DMS 273 treated with DMSO at 0.1 percent for 48 hours (cell line): Measurements from ENCODE around the gene CDHR1.

Source experiments
- DNase-seq: peaks from one replicate; lab custom pipeline; 2025; lab: John Stamatoyannopoulos, UW

The CDHR1 gene

DNA sequence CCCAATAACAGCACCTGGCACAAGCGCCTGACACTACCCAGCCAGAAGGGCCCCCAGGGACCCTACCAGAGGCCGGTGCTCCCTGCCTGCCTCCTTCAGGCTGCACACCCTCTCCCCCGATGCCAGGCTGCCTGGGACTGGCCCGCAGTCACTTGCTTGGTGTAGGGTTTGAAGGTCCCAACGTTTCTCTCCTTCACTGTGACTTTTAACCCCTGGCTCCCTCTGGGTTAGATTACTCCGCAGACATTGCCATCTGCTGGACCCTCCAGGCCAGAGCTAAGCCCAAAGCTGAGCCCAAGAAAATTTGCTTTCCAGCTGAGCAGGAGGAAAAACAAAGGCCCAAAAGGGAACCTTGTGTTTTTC, 6.9 kb downstream of the CDHR1 start:
- no peak for DNase-seq

DNA sequence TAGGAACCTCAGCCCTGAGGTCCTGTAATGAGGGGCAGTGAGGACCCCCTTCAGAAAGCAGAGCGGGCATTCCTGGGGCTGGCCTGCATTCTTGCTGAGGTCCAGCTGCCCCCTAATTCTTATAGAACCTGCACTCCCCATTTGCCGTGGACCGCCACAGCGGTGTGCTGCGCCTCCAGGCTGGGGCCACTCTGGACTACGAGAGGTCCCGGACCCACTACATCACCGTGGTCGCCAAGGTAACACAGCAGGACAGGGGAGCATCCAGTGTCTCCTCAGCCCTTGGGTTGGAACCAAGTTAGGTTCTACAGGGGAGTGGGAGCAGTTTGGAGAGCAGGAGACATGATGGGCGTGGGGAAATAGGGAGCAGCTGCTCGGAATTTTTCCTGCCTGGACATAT, 7.3 kb downstream of the CDHR1 start:
- no peak for DNase-seq

DNA sequence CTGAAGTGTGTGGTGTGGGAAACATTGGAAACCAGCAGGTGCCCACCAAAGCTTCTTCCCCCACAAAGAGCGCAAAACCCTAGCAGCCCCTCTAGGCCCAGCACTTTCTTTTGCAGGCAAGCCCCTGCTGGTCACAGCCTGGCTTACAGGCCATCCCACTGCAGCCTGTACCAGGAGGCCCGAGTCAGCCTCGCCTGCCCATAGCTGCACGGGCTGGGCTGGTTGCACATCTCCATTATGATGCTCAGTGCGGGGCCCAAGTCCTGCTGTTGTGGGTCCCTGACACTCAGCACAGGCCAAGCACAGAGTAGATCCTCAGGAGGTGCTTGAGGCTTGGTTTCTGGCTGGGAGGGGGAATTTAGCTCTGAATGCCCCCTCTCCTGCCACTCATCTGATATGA, 8.0 kb downstream of the CDHR1 start:
- no peak for DNase-seq

DNA sequence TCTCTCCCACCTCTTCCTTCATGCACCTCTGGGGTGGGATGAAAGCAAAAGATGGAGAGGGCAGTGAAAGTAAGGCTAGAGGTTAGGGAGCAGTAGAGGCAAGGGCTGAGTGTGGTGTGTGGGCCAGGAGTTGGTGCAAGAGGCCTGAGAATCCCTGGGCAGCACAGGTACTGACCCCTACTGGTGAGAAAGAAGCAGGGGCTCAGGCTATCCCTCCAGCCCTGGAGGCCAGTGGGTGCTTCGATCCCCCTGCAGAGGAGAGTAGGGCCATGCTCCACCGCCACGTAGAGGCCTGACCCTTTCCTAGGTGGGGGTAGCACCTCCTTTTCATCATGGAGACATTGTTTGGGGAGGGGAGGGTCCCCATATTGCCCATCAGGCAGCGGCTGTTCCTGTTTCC, 9.8 kb downstream of the CDHR1 start:
- DNase-seq, result no peak

DNA sequence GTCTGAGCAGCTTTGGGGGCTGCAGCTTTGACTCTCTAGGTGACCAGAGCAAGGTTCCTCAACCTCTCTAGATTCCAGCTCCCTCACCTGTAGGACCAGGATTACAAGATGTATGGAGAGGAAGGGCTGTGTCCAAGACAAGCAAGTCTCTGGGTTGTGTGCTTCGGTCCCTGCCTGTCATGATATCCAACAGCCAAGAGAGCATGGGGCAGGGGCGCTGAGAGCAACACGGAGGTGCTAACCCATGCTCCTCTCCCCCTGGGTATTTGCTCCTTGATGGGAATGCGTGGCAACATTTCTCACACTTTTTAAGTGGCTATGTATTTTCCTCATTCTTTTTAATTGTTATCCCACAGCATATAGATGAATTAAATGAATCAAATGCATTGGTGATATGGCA, 10.3 kb downstream of the CDHR1 start:
- DNase-seq, result no peak

DNA sequence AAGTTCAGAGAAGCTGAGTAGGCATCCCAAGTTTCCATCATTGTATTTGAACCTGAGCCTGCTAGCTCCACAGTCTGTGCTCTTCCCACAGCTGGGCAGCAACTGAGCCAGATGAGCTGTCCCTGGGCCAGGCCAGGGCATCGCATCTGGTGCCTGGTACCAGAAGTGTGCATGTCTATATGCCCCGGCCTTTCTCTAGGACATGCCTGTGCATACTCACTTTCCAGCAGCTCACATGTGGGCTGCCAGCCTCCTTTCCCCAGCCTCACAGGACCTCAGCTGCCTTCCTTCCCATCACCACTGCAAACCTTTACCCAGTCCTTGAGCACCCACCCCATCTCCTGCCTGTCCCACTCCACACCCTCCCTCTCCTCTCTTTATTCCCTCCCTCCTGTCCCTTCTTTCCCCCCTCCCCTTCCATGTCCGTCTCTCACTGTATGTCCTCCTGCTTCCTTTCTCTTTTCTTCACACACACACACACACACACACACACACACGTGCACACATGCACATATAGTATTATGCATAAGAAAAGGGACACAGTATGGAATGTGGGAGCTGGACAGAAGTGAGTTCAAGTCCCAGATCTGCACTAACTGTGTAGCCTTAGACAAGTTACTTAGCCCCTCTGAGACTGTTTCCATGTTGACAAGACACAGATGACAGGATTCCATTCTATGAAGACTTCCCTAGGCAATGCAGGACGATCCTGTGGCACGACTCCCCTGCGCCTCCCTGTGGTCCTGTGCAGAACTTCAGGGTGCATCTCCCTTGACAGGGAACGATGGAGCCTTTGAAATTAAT, 10.9 kb downstream of the CDHR1 start:
- DNase-seq, result peak; percentile 4

DNA sequence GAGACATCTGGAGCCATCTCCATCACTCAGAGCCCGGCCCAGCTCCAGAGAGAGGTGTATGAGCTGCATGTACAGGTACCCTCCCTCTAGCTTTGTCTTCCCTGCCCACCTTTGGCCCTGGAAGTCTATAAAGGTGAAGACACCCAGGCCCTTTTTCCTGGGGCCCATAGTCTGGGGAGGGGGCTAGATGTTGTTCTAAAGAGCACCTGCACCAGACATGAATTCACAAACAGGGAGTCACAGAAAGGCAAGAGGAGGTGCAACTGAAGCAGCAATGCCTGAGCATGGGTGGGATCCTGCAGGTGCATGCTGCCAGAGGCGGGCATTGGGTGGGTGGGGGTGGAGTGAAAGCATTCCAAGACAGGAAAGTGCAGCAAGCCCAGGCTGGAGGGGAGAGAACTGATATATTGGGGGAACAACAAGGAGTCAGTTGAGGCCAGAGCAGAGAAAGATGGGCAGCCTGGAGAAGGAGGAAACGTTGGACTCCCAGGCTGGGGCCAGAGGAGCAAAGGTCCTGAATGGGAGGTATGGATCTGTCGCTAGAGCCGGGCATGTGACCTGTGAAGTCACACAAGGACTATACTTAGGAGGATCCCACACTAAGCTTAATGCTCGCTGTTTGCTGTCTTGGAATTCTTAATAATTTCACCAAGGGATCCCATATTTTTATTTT, 11.7 kb downstream of the CDHR1 start:
- DNase-seq, result no peak

DNA sequence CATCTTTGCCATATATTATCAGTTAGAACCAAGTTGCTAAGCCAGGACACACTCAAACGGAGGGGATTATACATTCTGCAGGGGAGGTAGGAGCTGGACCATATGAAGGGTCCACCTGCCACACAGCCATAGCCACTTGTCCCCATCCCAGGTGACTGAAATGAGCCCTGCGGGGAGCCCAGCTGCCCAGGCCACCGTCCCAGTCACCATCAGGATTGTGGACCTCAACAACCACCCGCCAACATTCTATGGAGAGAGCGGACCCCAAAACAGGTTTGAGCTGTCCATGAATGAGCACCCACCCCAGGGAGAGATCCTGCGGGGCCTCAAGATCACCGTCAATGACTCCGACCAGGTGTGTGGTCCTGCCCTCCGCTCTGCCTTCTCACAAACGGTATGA, 13.7 kb downstream of the CDHR1 start:
- no peak for DNase-seq

DNA sequence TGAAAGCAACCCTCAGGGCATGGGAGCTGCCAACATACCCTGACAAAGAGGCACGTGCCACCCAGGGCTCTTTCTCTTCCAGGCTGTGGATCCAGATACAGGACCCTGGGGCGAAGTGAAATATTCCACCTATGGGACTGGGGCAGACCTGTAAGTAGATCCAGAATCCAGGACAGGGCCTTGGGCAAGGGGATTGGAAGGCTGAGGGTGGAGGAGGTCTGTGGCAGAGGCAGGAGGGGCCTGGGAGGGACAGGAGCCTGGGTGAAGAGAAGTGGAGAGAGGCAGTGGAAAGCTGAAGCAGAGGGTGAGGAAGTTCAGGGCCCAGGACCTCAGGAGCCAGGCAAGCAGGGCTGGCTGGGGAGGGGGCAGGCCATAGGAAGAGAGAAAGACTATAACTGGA, 17.2 kb downstream of the CDHR1 start:
- no peak for DNase-seq

DNA sequence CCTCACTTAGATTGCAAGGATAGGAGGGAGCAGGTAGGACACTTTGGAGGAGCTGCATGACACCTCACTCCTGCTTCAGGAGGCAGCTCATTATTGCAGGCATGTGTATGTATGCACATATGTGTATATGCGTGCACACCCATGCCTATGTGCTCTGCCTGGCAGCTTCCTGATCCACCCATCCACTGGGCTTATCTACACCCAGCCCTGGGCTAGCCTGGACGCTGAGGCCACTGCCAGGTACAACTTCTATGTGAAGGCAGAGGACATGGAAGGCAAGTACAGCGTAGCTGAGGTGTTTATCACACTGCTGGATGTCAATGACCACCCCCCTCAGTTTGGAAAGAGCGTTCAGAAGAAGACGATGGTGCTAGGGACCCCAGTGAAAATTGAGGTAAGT, 17.7 kb downstream of the CDHR1 start:
- no peak for DNase-seq

DNA sequence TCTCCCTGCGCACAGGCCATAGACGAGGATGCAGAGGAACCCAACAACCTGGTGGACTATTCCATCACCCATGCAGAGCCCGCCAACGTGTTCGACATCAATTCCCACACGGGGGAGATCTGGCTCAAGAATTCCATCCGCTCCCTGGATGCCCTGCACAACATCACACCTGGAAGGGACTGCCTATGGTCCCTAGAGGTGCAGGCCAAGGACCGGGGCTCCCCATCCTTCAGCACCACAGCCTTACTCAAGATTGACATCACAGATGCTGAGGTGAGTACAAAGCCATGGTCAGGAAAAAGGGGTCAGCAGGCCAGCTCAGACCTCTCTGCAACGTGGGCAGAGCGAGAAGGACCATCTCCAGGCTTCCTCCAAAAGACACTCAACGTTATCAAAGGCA, 18.7 kb downstream of the CDHR1 start:
- no peak for DNase-seq

DNA sequence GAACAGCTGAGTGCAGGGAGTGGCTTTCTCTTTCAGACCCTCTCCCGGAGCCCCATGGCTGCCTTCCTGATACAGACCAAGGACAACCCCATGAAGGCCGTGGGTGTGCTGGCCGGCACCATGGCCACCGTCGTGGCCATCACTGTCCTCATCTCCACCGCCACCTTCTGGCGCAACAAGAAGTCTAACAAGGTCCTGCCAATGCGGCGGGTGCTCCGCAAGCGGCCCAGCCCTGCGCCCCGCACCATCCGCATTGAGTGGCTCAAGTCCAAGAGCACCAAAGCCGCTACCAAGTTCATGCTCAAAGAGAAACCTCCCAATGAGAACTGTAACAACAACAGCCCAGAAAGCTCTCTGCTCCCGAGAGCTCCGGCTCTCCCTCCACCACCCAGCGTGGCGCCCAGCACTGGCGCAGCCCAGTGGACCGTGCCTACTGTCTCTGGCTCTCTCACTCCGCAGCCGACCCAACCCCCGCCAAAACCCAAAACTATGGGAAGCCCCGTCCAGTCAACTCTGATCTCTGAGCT, 19.8 kb downstream of the CDHR1 start:
- no peak for DNase-seq

DNA sequence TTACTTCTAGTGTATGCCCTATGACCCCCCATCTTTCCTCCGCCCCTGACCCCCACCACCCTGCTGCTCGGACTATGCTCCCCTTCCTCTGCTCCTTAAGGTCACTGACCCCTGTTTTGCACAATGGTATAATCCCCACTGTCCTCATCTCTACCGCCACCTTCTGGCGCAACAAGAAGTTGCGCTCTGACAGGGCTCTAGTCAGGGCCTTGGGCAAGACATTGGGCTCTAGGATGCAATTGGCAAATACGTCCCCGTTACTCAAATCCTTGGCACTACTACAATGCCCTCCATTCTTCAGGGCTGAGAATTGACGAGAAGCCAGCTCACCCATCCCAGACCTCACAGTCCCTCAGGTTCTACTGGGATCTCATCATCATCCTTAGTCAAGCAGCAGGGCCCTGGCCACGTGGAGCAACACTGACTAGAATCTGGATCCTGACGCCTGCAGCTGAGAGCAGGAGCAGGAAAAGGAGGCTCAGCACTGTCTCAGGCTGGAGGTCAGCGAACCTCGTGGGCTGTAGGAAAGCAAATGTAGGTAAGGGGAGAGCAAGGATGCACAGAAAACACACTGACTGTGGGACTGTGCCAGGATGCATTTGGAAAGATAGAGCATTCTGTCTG, 20.4 kb downstream of the CDHR1 start:
- no peak for DNase-seq

DNA sequence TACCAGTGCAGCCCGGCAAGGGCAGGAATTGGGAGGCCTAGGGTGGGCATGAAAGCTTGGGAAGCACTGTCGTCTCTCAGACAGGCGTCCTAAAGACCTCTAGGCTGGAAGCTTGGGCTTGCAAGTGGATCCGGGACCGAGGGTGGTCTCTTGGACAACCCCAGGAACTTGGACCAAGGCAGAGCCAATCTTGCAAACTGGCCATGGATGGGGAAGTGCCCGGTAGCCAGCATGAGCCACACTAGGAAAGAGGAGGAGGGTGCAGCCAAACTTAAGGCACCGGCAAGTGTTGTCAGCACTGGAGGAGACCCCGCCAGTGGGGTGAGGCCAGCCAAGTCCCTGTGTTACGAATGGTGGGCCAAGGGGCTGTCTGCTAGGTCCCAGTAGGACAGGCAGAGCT, 22.5 kb downstream of the CDHR1 start:
- DNase-seq, result no peak

DNA sequence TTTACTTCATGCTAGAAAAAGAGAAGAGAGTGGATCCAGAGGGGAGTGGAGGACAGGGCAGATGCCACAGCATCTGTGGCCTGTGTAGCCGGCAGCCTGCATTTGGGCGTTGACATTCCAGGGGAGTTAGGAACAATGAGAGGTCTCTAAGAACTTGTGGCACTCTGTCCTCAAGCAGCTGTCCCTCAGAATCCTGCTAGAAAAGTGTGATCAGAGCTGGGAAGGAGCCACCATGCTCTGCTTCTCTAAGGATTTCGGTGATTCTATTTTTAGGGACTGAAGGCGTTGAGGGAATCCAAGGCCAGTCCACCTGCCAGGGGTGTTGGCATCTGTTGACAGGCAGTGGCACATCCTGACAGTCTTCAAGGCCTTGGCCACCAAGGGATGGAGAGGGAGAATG, 23.4 kb downstream of the CDHR1 start:
- DNase-seq, result no peak

DNA sequence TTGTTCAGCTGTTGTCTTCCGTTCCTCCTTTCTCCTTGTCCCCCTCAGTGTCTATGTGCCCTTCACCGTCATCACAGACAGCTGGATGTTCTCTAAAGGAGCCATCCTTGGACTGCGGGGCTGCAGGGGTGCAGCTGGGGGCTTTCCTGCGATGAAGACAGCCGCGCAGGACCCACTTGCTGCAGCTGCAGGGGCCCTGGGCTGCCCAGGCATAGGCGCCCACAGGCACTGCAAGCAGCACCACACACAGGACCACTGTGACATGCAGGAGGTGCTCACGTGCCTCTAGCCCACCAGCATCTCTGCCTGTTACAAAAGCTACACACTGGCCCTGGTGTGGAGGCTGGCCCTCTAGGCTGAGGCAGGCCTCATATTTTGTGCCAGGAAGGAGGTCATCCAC, 27.6 kb downstream of the CDHR1 start:
- DNase-seq, result no peak

DNA sequence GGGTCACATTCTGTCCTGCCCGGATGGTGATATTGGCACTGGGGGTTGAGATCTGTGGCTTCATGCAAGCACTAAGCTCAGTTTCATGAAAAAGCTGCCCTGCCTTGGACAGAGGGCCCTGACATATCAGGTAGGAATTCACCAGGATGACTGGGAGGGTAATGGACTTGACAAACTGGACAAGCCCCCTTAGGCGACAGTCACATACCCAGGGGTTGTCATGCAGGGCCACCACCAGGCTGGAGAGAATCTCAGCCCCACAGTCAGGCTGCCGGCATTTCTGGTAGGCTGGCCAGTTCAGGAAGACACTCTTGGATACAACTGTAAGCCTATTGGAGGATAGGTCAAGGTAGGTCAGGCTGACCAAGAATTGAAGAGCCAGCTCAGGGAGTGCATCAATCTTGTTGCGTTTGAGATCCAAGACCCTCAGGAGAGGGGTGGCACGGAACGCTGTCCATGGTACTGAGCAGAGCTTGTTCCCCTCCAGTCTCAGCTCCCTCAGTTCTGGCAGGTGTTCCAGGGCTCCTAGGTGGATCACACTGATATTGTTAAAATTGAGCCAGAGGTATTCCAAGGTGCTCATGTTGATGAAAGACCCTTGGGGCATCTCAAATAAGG, 30.2 kb downstream of the CDHR1 start:
- DNase-seq, result no peak

DNA sequence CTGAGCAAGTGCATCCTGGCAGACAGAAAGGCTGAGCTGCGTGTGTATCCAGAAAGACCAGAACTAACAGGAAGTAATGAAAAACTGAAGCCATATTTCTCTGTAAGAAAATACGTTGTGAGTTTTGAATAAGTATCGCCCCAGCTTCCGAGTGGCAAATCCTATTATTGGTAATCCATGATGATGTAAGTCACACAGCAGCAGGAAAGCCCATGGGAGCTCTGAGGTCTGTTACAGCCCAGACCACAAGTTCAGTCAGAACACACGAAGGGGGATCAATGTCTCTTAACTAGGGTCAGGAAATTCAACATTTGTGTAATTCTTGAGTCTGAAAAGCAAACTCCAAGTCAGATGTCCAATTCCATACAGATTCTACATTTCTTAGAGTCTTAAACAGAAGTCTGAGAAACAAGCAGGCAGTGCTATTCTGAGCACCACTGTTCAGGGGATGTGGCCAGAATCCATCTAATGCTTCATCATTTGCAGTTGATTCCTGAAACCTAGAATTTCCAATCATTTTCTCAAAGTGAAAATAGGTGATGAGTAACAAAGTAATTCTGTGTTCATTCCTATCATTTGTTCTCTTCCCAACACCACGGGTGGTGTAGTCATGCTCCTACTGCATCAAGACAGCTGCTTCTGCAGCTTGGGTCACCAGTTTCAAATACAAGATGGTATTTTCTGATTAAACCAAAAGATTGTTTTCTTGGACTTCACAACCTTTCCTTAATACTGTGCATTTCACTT, 31.3 kb downstream of the CDHR1 start, which contains the start of gene LRIT2:
LRIT2 (minus strand) TSS at position 118 of the 747 bp plus-strand sequence; CDS start at position 94, 24 bp downstream.
- no peak for DNase-seq

DNA sequence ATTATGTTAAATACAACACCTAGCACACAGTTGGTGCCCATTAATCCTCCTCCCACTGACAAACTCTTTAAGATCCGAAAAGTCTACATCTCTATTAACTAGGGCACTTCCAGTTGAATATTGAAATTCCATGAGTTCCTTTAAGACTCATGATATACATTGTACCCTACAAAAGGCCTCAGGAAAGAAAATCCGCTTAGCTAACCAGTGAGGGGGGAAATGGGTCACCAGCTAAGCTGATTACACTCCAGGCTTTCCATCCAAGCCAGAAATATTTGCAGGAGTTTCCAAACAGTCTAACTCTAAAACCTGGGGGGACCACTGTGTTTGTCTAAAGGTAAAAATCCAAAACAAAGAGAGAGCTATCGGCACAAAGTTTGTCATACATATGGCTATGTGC, 32.3 kb downstream of the CDHR1 start:
- DNase-seq, result no peak

DNA sequence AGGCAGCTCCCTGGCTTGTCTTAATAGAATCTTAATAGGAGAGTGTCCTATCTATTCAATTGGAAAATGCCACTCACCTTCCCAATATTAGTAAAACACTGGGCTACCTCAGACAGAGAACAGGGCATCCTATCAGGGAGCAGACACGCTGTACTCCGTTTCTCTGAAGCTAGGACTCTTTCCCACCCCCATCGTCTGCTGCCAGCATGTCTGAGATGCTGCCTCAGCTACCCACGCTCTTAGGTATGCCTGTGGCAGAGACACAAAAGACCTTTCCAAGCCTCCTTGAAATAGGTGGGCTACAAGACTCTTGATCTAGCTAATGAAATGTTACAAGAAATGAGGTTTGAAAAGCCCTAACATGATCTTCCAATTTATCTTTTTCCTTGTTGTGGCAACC, 33.5 kb downstream of the CDHR1 start:
- no peak for DNase-seq

DNA sequence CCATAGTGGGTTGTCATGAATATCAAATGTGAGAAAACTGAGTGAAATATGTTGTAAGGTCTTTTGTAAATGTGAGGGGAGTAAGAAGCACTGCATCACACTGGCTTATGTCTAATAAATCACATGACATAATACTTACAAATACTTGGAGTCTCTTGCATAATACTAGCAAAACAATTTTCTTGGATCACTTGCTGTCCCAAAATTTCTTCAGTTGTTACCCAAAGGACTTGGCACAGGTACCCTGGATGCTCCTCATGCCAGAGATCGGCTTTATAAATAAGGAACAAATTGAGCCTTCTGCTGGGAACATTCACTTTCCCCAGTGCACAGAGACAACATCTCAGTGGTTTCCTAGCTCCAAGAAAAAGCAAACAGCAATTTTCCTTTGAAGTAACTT, 36.0 kb downstream of the CDHR1 start:
- DNase-seq, result no peak

DNA sequence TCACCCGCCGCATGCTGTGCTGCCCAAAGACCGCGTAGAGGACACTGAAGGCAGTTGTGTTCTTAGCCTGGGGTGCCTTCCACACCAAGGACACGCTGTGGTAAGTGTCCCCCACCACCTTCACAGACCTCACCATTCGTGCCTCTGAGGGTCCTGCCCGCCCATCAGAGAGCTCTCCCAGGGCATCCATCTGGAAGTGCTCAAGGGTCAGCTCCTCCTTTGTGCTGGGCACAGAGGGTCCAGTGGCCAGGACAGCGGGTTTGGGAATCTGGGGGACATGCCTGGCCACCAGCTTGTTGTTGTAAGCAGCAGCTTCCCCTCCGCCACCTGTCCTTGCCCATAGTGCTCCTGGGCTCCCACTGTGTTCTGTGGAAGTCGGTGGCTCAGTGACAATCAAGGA, 38.0 kb downstream of the CDHR1 start:
- no peak for DNase-seq
